Neural cell (in vitro differentiated cells): ENCODE measurements around the gene CCDC190. TPM values are rescaled to one million over a fixed set of nuclear protein-coding genes. Genes with fewer than 3 reads are reported as not detected.

Source experiments
- H2AFZ ChIP-seq: fragments of 200-600, 300-800 bp; sonication (generic), shearing (Covaris generic); 2 replicates; pipeline ENCODE4 v1.6.0; 2014; ENCODE audit warnings: low read depth, mild to moderate bottlenecking, antibody characterized with exemption, low read length, moderate library complexity
- H3F3A ChIP-seq: fragments of 200-600 bp; shearing (Covaris generic); 2 replicates; pipeline ENCODE4 v1.6.1; 2016; ENCODE audit warnings: mild to moderate bottlenecking, moderate library complexity, mixed read lengths, antibody characterized with exemption, low read length; ENCODE audit not compliant: insufficient read depth, poor library complexity, severe bottlenecking
- H3K27ac ChIP-seq: fragments of 200-600, 300-800 bp; sonication (generic), shearing (Covaris generic); 2 replicates; pipeline ENCODE4 v1.5.1; 2014; ENCODE audit warnings: mild to moderate bottlenecking, low read length, moderate library complexity
- H3K27me3 ChIP-seq: fragments of 300-800, 200-600 bp; sonication (generic), shearing (Covaris generic); 2 replicates; pipeline ENCODE4 v1.6.0; 2014; ENCODE audit warnings: mild to moderate bottlenecking, low read depth, low read length, moderate library complexity; ENCODE audit not compliant: insufficient read depth
- H3K36me3 ChIP-seq: fragments of 300-800, 200-600 bp; sonication (generic), shearing (Covaris generic); 2 replicates; pipeline ENCODE4 v1.5.1; 2014; ENCODE audit warnings: mild to moderate bottlenecking, antibody characterized with exemption, low read length, moderate library complexity; ENCODE audit not compliant: insufficient read depth
- H3K4me2 ChIP-seq: fragments of 300-800, 200-600 bp; sonication (generic), shearing (Covaris generic); 2 replicates; pipeline ENCODE4 v1.6.0; 2014; ENCODE audit warnings: mild to moderate bottlenecking, low read length
- H3K4me3 ChIP-seq: fragments of 300-800, 200-600 bp; sonication (generic), shearing (Covaris generic); 2 replicates; pipeline ENCODE4 v1.5.1; 2014; ENCODE audit warnings: mild to moderate bottlenecking, low read length, moderate library complexity
- H3K79me2 ChIP-seq: fragments of 200-600 bp; shearing (Covaris generic); replicated peaks from 2 replicates; pipeline ENCODE4 v1.6.0; 2014; ENCODE audit warnings: mild to moderate bottlenecking, low read length, moderate library complexity; ENCODE audit not compliant: insufficient read depth
- H3K9ac ChIP-seq: fragments of 300-800, 200-600 bp; sonication (generic), shearing (Covaris generic); 2 replicates; pipeline ENCODE4 v1.6.1; 2016; ENCODE audit warnings: mild to moderate bottlenecking, low read length, mixed read lengths
- H3K9me2 ChIP-seq: fragments of 200-600 bp; shearing (Covaris generic); 2 replicates; pipeline ENCODE4 v1.6.1; 2016; ENCODE audit warnings: mild to moderate bottlenecking, low read length, mixed read lengths; ENCODE audit not compliant: insufficient read depth
- H3K9me3 ChIP-seq: fragments of 200-600, 300-800 bp; sonication (generic), shearing (Covaris generic); 2 replicates; pipeline ENCODE4 v1.6.1; 2016; ENCODE audit warnings: mild to moderate bottlenecking, mixed run types, low read length, moderate library complexity, mixed read lengths
- H4K20me1 ChIP-seq: fragments of 200-600 bp; shearing (Covaris generic); 2 replicates; pipeline ENCODE4 v1.6.1; 2016; ENCODE audit warnings: mild to moderate bottlenecking, mixed run types; ENCODE audit not compliant: insufficient read depth
- EP300 ChIP-seq: fragments of 450-650 bp; conservative IDR thresholded peaks from 2 replicates; pipeline ENCODE4 v1.6.1; 2014; ENCODE audit warnings: antibody characterized with exemption, mild to moderate bottlenecking, moderate library complexity; ENCODE audit not compliant: poor library complexity, severe bottlenecking
- EZH2 ChIP-seq: fragments of 200-600, 300-800 bp; shearing (Covaris generic), sonication (generic); IDR thresholded peaks from 2 replicates; pipeline ENCODE4 v1.6.1; 2014; ENCODE audit warnings: antibody characterized with exemption, low read length, borderline replicate concordance, mild to moderate bottlenecking; ENCODE audit not compliant: insufficient read depth, poor library complexity, severe bottlenecking
- MXI1 ChIP-seq: fragments of 450-650 bp; conservative IDR thresholded peaks from 2 replicates; pipeline ENCODE4 v1.6.1; 2014; ENCODE audit warnings: antibody characterized with exemption, mild to moderate bottlenecking; ENCODE audit not compliant: poor library complexity, severe bottlenecking
- POLR2AphosphoS5 ChIP-seq: IDR thresholded peaks from 2 replicates; pipeline ENCODE4 v1.6.1; 2012
- RAD21 ChIP-seq: fragments of 450-650 bp; conservative IDR thresholded peaks from 2 replicates; pipeline ENCODE4 v1.6.1; 2014; ENCODE audit warnings: antibody characterized with exemption, mild to moderate bottlenecking, moderate library complexity
- SMC3 ChIP-seq: fragments of 450-650 bp; conservative IDR thresholded peaks from 2 replicates; pipeline ENCODE4 v1.6.1; 2014; ENCODE audit warnings: antibody characterized with exemption, mild to moderate bottlenecking, moderate library complexity; ENCODE audit not compliant: poor library complexity
- TAF1 ChIP-seq: IDR thresholded peaks from 2 replicates; pipeline ENCODE4 v1.6.1; 2012; ENCODE audit warnings: low read depth
- polyA plus RNA-seq: library from polyadenylated mRNA; depleted of rRNA; stranded (reverse); fragments of >200 nt; gene quantifications from 2 replicates; pipeline ENCODE4 v1.2.3, GENCODE V29; 2014
- TF ChIP-seq, protein P1 (sequence below): fragments of 450-650 bp; IDR thresholded peaks from 2 replicates; pipeline ENCODE4 v1.5.1; 2014; ENCODE audit warnings: antibody characterized with exemption, mild to moderate bottlenecking, moderate library complexity; ENCODE audit not compliant: poor library complexity, severe bottlenecking
- TF ChIP-seq, protein P2 (sequence below): IDR thresholded peaks from 2 replicates; pipeline ENCODE4 v1.6.1; 2012; ENCODE audit warnings: borderline replicate concordance

Gene CCDC190
- polyA plus RNA-seq, 1 donor from 2014 or later = not detected

DNA sequence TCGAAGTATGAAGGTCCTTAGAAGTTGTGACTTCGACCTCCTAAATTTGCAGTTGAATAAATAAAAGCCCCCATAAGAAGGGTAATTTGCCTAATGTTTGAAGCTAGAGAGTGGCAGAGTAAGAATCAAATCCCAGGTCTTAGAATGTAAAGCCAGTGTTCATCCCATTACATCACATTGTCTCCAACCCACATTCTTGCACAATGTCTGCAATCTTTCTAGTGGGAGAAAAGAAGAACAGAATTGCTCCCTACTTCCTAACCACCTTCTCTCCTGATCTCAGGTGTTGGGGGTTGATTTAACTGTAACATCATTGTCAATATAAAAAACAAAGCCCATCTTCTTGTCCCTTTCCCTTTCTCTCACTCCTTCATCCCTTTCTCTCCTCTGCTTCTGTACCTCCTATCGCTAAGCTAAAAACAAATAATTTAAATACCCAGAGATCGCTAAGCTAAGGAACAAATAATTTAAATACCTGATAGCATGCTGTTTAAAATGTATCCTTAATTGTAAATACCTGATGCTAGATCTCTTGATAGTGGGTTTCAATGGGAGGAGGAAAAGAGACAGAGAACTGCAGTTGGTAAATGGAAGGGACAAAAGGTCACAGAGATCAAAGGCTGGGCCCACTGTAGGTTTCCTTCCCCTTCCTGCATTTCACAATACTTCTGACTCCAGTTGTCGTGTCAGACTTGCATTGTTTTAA lies 32.1 kb upstream of the CCDC190 start:
- Histone ChIP-seq H3K9me2 (no peaks in the 10 kb centered on the region), H3K4me3 (no peak overlapping the region), H3F3A (no peaks in the 10 kb centered on the region), H3K9ac (no peak overlapping the region), H3K36me3 (no peaks in the 10 kb centered on the region), H3K9me3 (no peaks in the 10 kb centered on the region), H2AFZ (no peak overlapping the region), H3K4me2 (no peak overlapping the region), H3K27ac (no peak overlapping the region), H3K27me3 (no peaks in the 10 kb centered on the region), H3K79me2 (no peaks in the 10 kb centered on the region), H4K20me1 (no peaks in the 10 kb centered on the region)
- TF ChIP-seq MXI1 = no peak
- no peak for TF ChIP-seq SMC3
- TF ChIP-seq POLR2AphosphoS5 = no peak
- TF ChIP-seq, protein P1, sequence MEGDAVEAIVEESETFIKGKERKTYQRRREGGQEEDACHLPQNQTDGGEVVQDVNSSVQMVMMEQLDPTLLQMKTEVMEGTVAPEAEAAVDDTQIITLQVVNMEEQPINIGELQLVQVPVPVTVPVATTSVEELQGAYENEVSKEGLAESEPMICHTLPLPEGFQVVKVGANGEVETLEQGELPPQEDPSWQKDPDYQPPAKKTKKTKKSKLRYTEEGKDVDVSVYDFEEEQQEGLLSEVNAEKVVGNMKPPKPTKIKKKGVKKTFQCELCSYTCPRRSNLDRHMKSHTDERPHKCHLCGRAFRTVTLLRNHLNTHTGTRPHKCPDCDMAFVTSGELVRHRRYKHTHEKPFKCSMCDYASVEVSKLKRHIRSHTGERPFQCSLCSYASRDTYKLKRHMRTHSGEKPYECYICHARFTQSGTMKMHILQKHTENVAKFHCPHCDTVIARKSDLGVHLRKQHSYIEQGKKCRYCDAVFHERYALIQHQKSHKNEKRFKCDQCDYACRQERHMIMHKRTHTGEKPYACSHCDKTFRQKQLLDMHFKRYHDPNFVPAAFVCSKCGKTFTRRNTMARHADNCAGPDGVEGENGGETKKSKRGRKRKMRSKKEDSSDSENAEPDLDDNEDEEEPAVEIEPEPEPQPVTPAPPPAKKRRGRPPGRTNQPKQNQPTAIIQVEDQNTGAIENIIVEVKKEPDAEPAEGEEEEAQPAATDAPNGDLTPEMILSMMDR = no peak
- TF ChIP-seq, protein P2, sequence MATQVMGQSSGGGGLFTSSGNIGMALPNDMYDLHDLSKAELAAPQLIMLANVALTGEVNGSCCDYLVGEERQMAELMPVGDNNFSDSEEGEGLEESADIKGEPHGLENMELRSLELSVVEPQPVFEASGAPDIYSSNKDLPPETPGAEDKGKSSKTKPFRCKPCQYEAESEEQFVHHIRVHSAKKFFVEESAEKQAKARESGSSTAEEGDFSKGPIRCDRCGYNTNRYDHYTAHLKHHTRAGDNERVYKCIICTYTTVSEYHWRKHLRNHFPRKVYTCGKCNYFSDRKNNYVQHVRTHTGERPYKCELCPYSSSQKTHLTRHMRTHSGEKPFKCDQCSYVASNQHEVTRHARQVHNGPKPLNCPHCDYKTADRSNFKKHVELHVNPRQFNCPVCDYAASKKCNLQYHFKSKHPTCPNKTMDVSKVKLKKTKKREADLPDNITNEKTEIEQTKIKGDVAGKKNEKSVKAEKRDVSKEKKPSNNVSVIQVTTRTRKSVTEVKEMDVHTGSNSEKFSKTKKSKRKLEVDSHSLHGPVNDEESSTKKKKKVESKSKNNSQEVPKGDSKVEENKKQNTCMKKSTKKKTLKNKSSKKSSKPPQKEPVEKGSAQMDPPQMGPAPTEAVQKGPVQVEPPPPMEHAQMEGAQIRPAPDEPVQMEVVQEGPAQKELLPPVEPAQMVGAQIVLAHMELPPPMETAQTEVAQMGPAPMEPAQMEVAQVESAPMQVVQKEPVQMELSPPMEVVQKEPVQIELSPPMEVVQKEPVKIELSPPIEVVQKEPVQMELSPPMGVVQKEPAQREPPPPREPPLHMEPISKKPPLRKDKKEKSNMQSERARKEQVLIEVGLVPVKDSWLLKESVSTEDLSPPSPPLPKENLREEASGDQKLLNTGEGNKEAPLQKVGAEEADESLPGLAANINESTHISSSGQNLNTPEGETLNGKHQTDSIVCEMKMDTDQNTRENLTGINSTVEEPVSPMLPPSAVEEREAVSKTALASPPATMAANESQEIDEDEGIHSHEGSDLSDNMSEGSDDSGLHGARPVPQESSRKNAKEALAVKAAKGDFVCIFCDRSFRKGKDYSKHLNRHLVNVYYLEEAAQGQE = no peak
- no peak for TF ChIP-seq EP300
- no peak for TF ChIP-seq RAD21
- no peak for TF ChIP-seq EZH2
- no peak for TF ChIP-seq TAF1

DNA sequence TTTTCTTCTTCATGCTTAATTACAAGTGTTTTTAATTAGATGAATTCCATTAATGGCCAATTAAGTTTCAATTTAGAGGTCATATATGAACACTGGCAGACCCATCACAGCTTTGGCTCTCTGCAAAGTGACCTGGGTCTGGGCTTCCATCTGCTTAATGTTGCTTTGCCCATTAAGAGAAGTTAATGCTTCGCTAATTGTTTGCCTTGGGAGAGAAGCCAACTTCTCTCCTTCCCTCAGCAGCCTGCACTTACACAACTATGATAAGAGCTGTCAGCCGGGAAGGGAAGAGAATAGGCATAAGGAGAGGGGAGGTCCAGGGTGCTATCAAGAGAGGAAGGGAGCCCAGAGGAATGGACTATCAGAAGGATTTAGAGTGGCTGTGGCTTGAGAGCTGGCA lies 29.0 kb upstream of the CCDC190 start:
- Histone ChIP-seq H3K79me2 (no peaks in the 10 kb centered on the region), H2AFZ (no peak overlapping the region), H3K9me2 (no peaks in the 10 kb centered on the region), H3F3A (no peaks in the 10 kb centered on the region), H4K20me1 (no peaks in the 10 kb centered on the region), H3K4me3 (no peak overlapping the region), H3K9me3 (no peaks in the 10 kb centered on the region), H3K27ac (no peak overlapping the region), H3K9ac (no peak overlapping the region), H3K27me3 (no peaks in the 10 kb centered on the region), H3K4me2 (no peak overlapping the region), H3K36me3 (no peaks in the 10 kb centered on the region)
- no peak for TF ChIP-seq EP300
- TF ChIP-seq RAD21 = no peak
- no peak for TF ChIP-seq POLR2AphosphoS5
- TF ChIP-seq, protein P1 = no peak
- no peak for TF ChIP-seq MXI1
- TF ChIP-seq SMC3 = no peak
- TF ChIP-seq, protein P2 = no peak
- TF ChIP-seq TAF1 = no peak
- no peak for TF ChIP-seq EZH2
